ENCODE results near the gene FES.
A peak's percentile ranks its signal among the peaks of the same experiment; 100 is the strongest.

Gene FES

DNA sequence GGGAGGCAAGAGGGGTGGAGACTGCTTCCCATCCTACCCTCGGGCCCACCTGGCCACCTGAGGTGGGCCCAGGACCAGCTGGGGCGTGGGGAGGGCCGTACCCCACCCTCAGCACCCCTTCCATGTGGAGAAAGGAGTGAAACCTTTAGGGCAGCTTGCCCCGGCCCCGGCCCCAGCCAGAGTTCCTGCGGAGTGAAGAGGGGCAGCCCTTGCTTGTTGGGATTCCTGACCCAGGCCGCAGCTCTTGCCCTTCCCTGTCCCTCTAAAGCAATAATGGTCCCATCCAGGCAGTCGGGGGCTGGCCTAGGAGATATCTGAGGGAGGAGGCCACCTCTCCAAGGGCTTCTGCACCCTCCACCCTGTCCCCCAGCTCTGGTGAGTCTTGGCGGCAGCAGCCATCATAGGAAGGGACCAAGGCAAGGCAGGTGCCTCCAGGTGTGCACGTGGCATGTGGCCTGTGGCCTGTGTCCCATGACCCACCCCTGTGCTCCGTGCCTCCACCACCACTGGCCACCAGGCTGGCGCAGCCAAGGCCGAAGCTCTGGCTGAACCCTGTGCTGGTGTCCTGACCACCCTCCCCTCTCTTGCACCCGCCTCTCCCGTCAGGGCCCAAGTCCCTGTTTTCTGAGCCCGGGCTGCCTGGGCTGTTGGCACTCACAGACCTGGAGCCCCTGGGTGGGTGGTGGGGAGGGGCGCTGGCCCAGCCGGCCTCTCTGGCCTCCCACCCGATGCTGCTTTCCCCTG is 2.2 kb upstream of the FES start:
- no peak overlapping the region for H3K4me3 ChIP-seq (ENCODE audit: low read depth, low read length)
- TF ChIP-seq, protein P1, sequence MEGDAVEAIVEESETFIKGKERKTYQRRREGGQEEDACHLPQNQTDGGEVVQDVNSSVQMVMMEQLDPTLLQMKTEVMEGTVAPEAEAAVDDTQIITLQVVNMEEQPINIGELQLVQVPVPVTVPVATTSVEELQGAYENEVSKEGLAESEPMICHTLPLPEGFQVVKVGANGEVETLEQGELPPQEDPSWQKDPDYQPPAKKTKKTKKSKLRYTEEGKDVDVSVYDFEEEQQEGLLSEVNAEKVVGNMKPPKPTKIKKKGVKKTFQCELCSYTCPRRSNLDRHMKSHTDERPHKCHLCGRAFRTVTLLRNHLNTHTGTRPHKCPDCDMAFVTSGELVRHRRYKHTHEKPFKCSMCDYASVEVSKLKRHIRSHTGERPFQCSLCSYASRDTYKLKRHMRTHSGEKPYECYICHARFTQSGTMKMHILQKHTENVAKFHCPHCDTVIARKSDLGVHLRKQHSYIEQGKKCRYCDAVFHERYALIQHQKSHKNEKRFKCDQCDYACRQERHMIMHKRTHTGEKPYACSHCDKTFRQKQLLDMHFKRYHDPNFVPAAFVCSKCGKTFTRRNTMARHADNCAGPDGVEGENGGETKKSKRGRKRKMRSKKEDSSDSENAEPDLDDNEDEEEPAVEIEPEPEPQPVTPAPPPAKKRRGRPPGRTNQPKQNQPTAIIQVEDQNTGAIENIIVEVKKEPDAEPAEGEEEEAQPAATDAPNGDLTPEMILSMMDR (IDR thresholded peaks at IDR 0.05; ENCODE audit: insufficient read depth, low read length, missing control alignments): no peak
- ChIA-PET POLR2A (no interaction called here), CTCF (interaction anchor here (1.5 to 7.1 kb wide), 2 partner anchors 51 to 231 kb away, joined by 3 to 204 read pairs; no protein-coding TSS in a partner anchor)
- DNase-seq (ENCODE audit: low read depth, low spot score): no peak

DNA sequence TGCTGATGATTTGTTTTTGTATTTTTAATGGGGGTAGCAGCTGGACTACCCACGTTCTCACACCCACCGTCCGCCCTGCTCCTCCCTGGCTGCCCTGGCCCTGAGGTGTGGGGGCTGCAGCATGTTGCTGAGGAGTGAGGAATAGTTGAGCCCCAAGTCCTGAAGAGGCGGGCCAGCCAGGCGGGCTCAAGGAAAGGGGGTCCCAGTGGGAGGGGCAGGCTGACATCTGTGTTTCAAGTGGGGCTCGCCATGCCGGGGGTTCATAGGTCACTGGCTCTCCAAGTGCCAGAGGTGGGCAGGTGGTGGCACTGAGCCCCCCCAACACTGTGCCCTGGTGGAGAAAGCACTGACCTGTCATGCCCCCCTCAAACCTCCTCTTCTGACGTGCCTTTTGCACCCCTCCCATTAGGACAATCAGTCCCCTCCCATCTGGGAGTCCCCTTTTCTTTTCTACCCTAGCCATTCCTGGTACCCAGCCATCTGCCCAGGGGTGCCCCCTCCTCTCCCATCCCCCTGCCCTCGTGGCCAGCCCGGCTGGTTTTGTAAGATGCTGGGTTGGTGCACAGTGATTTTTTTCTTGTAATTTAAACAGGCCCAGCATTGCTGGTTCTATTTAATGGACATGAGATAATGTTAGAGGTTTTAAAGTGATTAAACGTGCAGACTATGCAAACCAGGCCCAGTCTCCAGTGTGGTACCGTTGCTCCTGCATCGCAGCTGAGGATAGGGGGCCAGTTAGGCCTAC is 1.4 kb upstream of the FES start:
- DNase-seq (ENCODE audit: low read depth, low spot score): no peak
- POLR2A ChIA-PET: interaction anchor here (0.6 kb wide), 1 partner anchor 156 kb away, joined by 3 read pairs; no protein-coding TSS in a partner anchor
- CTCF ChIA-PET: interaction anchor here (1.5 to 7.1 kb wide), 5 partner anchors 9 to 563 kb away, joined by 3 to 204 read pairs (median 38); partner anchors contain the start of gene MAN2A2
- TF ChIP-seq, protein P1 (IDR thresholded peaks at IDR 0.05; ENCODE audit: insufficient read depth, low read length, missing control alignments): no peak
- H3K4me3 ChIP-seq (ENCODE audit: low read depth, low read length): no peak overlapping the region

DNA sequence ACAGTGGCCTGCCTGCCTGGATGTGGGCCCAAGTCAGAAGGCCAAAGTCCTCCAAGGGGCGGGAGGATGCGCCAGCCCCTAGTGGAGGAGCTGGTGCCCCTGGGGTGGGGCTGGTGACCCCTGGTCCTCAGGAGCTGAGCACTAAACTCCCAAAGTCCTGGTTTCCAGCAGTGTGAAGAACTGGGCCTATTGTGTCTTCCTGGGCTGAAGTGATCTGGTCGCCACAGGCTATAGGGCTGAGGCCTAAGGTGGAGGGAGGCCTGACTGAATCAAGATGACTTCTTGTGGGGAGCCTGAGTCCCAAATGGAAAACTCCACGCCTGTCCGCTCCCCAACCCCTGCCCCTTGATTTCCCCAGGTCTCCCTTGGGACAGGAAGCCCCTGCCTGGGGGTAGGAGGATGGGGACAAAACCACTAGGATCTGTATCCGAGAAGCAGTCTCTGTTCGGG is 753 bp upstream of the FES start:
- H3K4me3 ChIP-seq (ENCODE audit: low read depth, low read length): no peak overlapping the region
- DNase-seq (ENCODE audit: low read depth, low spot score): no peak
- ChIA-PET CTCF (interaction anchor here (3.6 to 7.1 kb wide), 5 partner anchors 10 to 564 kb away, joined by 16 to 204 read pairs (median 52); partner anchors contain the start of gene MAN2A2), POLR2A (interaction anchor here (0.6 kb wide), 1 partner anchor 156 kb away, joined by 3 read pairs; no protein-coding TSS in a partner anchor)
- TF ChIP-seq, protein P1 (IDR thresholded peaks at IDR 0.05; ENCODE audit: insufficient read depth, low read length, missing control alignments): no peak

DNA sequence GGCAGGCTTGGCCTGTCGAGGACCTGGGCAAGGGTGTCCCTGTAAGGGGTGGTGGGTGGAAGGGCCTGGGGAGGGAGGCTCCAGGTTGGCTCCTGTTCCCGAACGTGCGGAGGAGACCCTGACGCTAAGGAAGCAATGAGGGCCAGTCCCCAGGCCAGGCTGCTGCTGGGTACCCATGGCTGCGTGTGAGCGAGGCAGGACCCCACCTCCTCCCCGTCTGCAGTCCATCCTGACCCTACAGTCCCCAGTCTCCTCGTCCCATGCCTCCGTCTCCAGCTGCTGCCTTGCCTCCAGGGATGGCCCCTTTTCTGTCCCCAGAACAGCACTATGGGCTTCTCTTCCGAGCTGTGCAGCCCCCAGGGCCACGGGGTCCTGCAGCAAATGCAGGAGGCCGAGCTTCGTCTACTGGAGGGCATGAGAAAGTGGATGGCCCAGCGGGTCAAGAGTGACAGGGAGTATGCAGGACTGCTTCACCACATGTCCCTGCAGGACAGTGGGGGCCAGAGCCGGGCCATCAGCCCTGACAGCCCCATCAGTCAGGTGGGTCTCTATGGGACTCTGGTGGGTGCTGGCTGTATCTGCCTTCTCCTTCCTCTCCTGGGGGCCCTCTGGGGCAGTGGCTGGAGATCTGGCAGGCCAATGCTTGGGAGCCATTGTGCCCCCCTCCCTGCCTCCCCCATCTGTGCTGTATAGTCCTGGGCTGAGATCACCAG is 571 bp downstream of the FES start:
- no peak for DNase-seq (ENCODE audit: low read depth, low spot score)
- peak overlapping the region; percentile 52 for H3K4me3 ChIP-seq (ENCODE audit: low read depth, low read length)
- TF ChIP-seq, protein P1 (IDR thresholded peaks at IDR 0.05; ENCODE audit: insufficient read depth, low read length, missing control alignments): no peak
- CTCF ChIA-PET: interaction anchor here (0.6 to 7.1 kb wide), 53 partner anchors 9 to 565 kb away, joined by 3 to 204 read pairs (median 5); partner anchors contain the start of genes BLM, FURIN, HDDC3 and MAN2A2
- POLR2A ChIA-PET: interaction anchor here (0.6 kb wide), 1 partner anchor 15 kb away, joined by 3 read pairs; no protein-coding TSS in a partner anchor

DNA sequence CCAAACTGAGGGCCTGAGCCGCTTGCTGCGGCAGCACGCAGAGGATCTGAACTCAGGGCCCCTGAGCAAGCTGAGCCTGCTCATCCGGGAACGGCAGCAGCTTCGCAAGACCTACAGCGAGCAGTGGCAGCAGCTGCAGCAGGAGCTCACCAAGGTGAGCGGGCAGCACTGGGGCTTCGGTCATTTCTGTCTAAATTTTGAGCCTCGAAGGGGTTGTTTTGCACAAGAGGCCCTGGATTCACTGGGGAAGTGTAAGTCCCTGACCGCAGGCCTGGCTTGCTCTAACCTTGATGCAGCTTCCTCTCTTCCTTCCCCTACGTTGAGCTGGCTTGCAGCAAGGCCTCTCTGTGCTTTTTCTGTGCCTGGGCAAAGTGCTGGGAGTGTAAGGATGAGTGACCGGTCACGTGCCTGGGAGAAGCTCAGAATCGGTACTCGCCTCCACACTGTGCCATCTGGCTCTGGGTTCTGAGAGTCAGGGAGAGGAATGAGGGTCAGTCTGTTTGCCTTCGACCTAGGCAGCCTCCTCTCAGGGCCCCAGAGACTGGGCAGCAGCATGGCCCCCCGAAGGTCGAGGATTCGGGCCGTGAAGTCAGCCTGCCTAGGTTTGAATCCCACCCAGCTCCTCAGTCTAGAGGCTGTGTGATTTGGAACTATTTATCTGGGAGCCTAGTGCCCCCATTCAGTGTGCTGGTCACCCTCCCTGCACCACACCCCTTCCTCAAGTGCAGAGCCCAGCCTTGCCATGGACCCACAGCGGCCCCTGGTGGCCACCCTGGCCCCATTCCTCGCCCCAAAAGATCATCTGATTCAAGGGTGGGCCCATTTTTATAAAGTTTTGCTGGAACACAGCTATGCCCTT is 1.4 kb downstream of the FES start:
- no peak for DNase-seq (ENCODE audit: low read depth, low spot score)
- ChIA-PET POLR2A (interaction anchor here (0.6 kb wide), 1 partner anchor 16 kb away, joined by 3 read pairs; no protein-coding TSS in a partner anchor), CTCF (interaction anchor here (0.6 to 7.1 kb wide), 79 partner anchors 9 to 637 kb away, joined by 3 to 204 read pairs (median 5); partner anchors contain the start of genes BLM, FURIN, HDDC3 and MAN2A2)
- TF ChIP-seq, protein P1 (IDR thresholded peaks at IDR 0.05; ENCODE audit: insufficient read depth, low read length, missing control alignments): peak; percentile 95
- H3K4me3 ChIP-seq (ENCODE audit: low read depth, low read length): no peak overlapping the region
